Superior temporal gyrus (tissue), 1 donor: Measurements from ENCODE around the gene PTPRN2.
"Not testable (repeated sequence)": the region's sequence is repeated elsewhere in the genome, so short reads cannot be mapped to it uniquely, and the experiment has no call there.

Experiments
- DNase-seq: peaks from one replicate; pipeline ENCODE4 v3.0.0-alpha.2; 2016; ENCODE audit errors: extremely low spot score

The PTPRN2 gene

GRCh38 chr7:157574914-157575586 is 1012.6 kb downstream of the PTPRN2 start:
- DNase-seq, result no peak

- DNase-seq, result no peak
Measured at GRCh38 chr7:157574120-157574825, 1013.4 kb downstream of the PTPRN2 start.

GRCh38 chr7:157573244-157573643 is 1014.4 kb downstream of the PTPRN2 start:
- DNase-seq, result no peak

GRCh38 chr7:157572622-157573021 is 1015.0 kb downstream of the PTPRN2 start:
- DNase-seq, result no peak

GRCh38 chr7:157570531-157571200 is 1017.0 kb downstream of the PTPRN2 start:
- no peak for DNase-seq

GRCh38 chr7:157569967-157570366 is 1017.7 kb downstream of the PTPRN2 start:
- DNase-seq, result no peak

GRCh38 chr7:157568770-157569584 is 1018.6 kb downstream of the PTPRN2 start:
- DNase-seq, result peak; percentile 59

GRCh38 chr7:157568106-157568769 is 1019.4 kb downstream of the PTPRN2 start:
- DNase-seq, result no peak

GRCh38 chr7:157567666-157568065 is 1020.0 kb downstream of the PTPRN2 start:
- DNase-seq, result no peak

GRCh38 chr7:157566631-157567006 is 1021.0 kb downstream of the PTPRN2 start:
- DNase-seq, result no peak

- DNase-seq, result no peak
Measured at GRCh38 chr7:157565981-157566630, 1021.5 kb downstream of the PTPRN2 start.

- DNase-seq, result no peak
Measured at GRCh38 chr7:157565201-157565626, 1022.4 kb downstream of the PTPRN2 start.

GRCh38 chr7:157564517-157565177 is 1023.0 kb downstream of the PTPRN2 start:
- no peak for DNase-seq

GRCh38 chr7:157563467-157564135 is 1024.0 kb downstream of the PTPRN2 start:
- not testable (repeated sequence) for DNase-seq

GRCh38 chr7:157562522-157563398 is 1024.9 kb downstream of the PTPRN2 start:
- not testable (repeated sequence) for DNase-seq

GRCh38 chr7:157561816-157562410 is 1025.7 kb downstream of the PTPRN2 start:
- DNase-seq, result no peak

GRCh38 chr7:157561523-157561785 is 1026.2 kb downstream of the PTPRN2 start:
- no peak for DNase-seq

GRCh38 chr7:157560710-157561522 is 1026.7 kb downstream of the PTPRN2 start:
- DNase-seq, result no peak
